H1 (cell line): Measurements from ENCODE around the gene FAT1. TPM values are rescaled to one million over a fixed set of nuclear protein-coding genes. Genes with fewer than 3 reads are reported as not detected.

ENCODE experiments used
- CTCF ChIA-PET: fragments of 300-600 bp; sonication (Branson Sonifier 250); formaldehyde crosslinking; loops from one replicate; lab custom pipeline; 2021; ENCODE audit not compliant: partially characterized antibody; lab: Charles Lee
- POLR2A ChIA-PET: fragments of 300-600 bp; sonication (Branson Sonifier 250); formaldehyde crosslinking; loops from one replicate; lab custom pipeline; 2021; ENCODE audit warnings: inconsistent platforms; ENCODE audit not compliant: partially characterized antibody; lab: Charles Lee
- DNase-seq, 2 experiments: peaks; one replicate each; pipeline versions ENCODE4 v3.0.0 to v3.0.0-alpha.2; 2010 to 2022; ENCODE audit warnings: low spot score in 2 of 2, low read depth in 1 of 2, mixed read lengths in 1 of 2
- FAIRE-seq: peaks from 2 replicates; lab custom pipeline; 2011; peaks lifted over from hg19 to GRCh38; lab: Jason Lieb, UNC
- H2AFZ ChIP-seq: 2 replicates; pipeline ENCODE4 v1.8.1; 2012; ENCODE audit warnings: low read length, inconsistent platforms
- H2AK5ac ChIP-seq: 2 replicates; pipeline ENCODE4 v1.6.1; 2013; ENCODE audit warnings: low read depth, low read length
- H2BK120ac ChIP-seq: replicated peaks from 2 replicates; pipeline ENCODE3; 2013; ENCODE audit warnings: low read depth, low read length, inconsistent platforms
- H2BK12ac ChIP-seq: 2 replicates; pipeline ENCODE4 v1.6.1; 2013; ENCODE audit warnings: low read depth, low read length
- H2BK15ac ChIP-seq: 2 replicates; pipeline ENCODE4 v1.6.1; 2013; ENCODE audit warnings: low read length
- H2BK20ac ChIP-seq: 2 replicates; pipeline ENCODE4 v1.6.1; 2013; ENCODE audit warnings: low read length
- H2BK5ac ChIP-seq: 2 replicates; pipeline ENCODE4 v1.6.1; 2013; ENCODE audit warnings: low read depth, low read length
- H3K14ac ChIP-seq: 2 replicates; pipeline ENCODE4 v1.6.1; 2013; ENCODE audit warnings: inconsistent platforms; ENCODE audit not compliant: insufficient read length
- H3K18ac ChIP-seq: 2 replicates; pipeline ENCODE4 v1.6.1; 2013; ENCODE audit warnings: low read length; ENCODE audit errors: extremely low read depth
- H3K23ac ChIP-seq: 2 replicates; pipeline ENCODE4 v1.6.1; 2013; ENCODE audit warnings: inconsistent platforms; ENCODE audit not compliant: insufficient read length
- H3K23me2 ChIP-seq: 2 replicates; pipeline ENCODE4 v1.6.1; 2013; ENCODE audit warnings: low read depth, low read length
- H3K27ac ChIP-seq: 2 replicates; pipeline ENCODE4 v1.6.1; 2011; ENCODE audit warnings: low read depth, low read length, inconsistent platforms
- H3K27me3 ChIP-seq, 4 experiments: replicated peaks in 1 of 4; 1 replicate in 1 of 4; 2 replicates in 3 of 4; pipeline versions ENCODE4 v1.6.1 to v1.8.1; 2011 to 2013; ENCODE audit warnings: low read length in 3 of 4, mild to moderate bottlenecking in 3 of 4, inconsistent platforms in 2 of 4, mixed read lengths in 2 of 4, moderate library complexity in 1 of 4; ENCODE audit not compliant: control insufficient read depth in 3 of 4, insufficient read depth in 3 of 4; ENCODE audit errors: extremely low read depth in 1 of 4
- H3K36me3 ChIP-seq, 4 experiments: 2 replicates each; pipeline versions ENCODE4 v1.6.1 to v1.8.1; 2011 to 2013; ENCODE audit warnings: mild to moderate bottlenecking in 4 of 4, low read length in 3 of 4, moderate library complexity in 2 of 4, control low read depth in 1 of 4, inconsistent platforms in 1 of 4; ENCODE audit not compliant: insufficient read depth in 4 of 4, control insufficient read depth in 2 of 4
- H3K4ac ChIP-seq: replicated peaks from 2 replicates; pipeline ENCODE3; 2013; ENCODE audit warnings: low read length, low read depth, mixed read lengths, inconsistent platforms; ENCODE audit not compliant: insufficient read length
- H3K4me1 ChIP-seq, 4 experiments: replicated peaks in 1 of 4; 1 replicate in 1 of 4; 2 replicates in 3 of 4; pipeline versions ENCODE4 v1.6.1 to v1.8.1; 2011 to 2013; ENCODE audit warnings: low read length in 3 of 4, inconsistent platforms in 2 of 4, mixed read lengths in 1 of 4; ENCODE audit not compliant: insufficient read depth in 4 of 4, control insufficient read depth in 3 of 4
- H3K4me2 ChIP-seq, 2 experiments: 2 replicates each; pipeline versions ENCODE4 v1.6.1 to v1.8.1; 2011 to 2013; ENCODE audit warnings: low read depth in 2 of 2, low read length in 2 of 2, control low read depth in 1 of 2, inconsistent platforms in 1 of 2, mild to moderate bottlenecking in 1 of 2; ENCODE audit not compliant: insufficient read depth in 1 of 2
- H3K4me3 ChIP-seq, 4 experiments: fragments of 200-600, 300-600 bp in 1 of 4; sonication (generic), shearing (Covaris generic), sonication (Bioruptor Twin) in 1 of 4; 2 replicates each; pipeline versions ENCODE4 v1.5.1 to v1.8.1; 2011 to 2016; ENCODE audit warnings: low read length in 4 of 4, low read depth in 3 of 4, control low read depth in 2 of 4, inconsistent platforms in 2 of 4, mild to moderate bottlenecking in 2 of 4, mixed read lengths in 1 of 4, moderate library complexity in 1 of 4; ENCODE audit not compliant: insufficient read depth in 2 of 4; ENCODE audit errors: extremely low read depth in 1 of 4
- H3K56ac ChIP-seq: replicated peaks from 2 replicates; pipeline ENCODE3; 2013; ENCODE audit warnings: low read depth, mild to moderate bottlenecking, mixed read lengths, low read length, inconsistent platforms; ENCODE audit not compliant: insufficient read length
- H3K79me1 ChIP-seq: 2 replicates; pipeline ENCODE4 v1.6.1; 2013; ENCODE audit warnings: low read depth, low read length, control low read depth
- H3K79me2 ChIP-seq, 2 experiments: 2 replicates each; pipeline versions ENCODE4 v1.6.1 to v1.8.1; 2012 to 2013; ENCODE audit warnings: low read length in 2 of 2, mild to moderate bottlenecking in 2 of 2, inconsistent platforms in 1 of 2; ENCODE audit not compliant: insufficient read depth in 2 of 2, control insufficient read depth in 1 of 2
- H3K9ac ChIP-seq, 4 experiments: replicated peaks in 1 of 4; 1 replicate in 1 of 4; 2 replicates in 3 of 4; pipeline versions ENCODE4 v1.6.1 to v1.8.1; 2011 to 2013; ENCODE audit warnings: low read depth in 3 of 4, low read length in 3 of 4, control low read depth in 2 of 4, mild to moderate bottlenecking in 2 of 4, moderate library complexity in 2 of 4, inconsistent platforms in 1 of 4; ENCODE audit errors: extremely low read depth in 1 of 4
- H3K9me3 ChIP-seq, 2 experiments: 2 replicates each; pipeline versions ENCODE4 v1.6.1 to v1.8.1; 2012 to 2013; ENCODE audit warnings: mild to moderate bottlenecking in 2 of 2, moderate library complexity in 2 of 2, control low read depth in 1 of 2, inconsistent platforms in 1 of 2, low read depth in 1 of 2, low read length in 1 of 2, mixed read lengths in 1 of 2; ENCODE audit not compliant: insufficient read depth in 2 of 2
- H4K20me1 ChIP-seq, 2 experiments: replicated peaks in 1 of 2; 2 replicates each; pipeline versions ENCODE3 to v1.8.1; 2011 to 2013; ENCODE audit warnings: inconsistent platforms in 2 of 2, low read length in 2 of 2, mild to moderate bottlenecking in 1 of 2; ENCODE audit not compliant: insufficient read depth in 2 of 2, control insufficient read depth in 1 of 2
- H4K5ac ChIP-seq: 2 replicates; pipeline ENCODE4 v1.6.1; 2013; ENCODE audit warnings: low read length, low read depth, mixed read lengths, inconsistent platforms; ENCODE audit not compliant: insufficient read length
- H4K8ac ChIP-seq: 2 replicates; pipeline ENCODE4 v1.8.0; 2013; ENCODE audit warnings: mild to moderate bottlenecking, moderate library complexity, low read length, inconsistent platforms; ENCODE audit not compliant: insufficient read depth; ENCODE audit errors: extremely low read depth
- H4K91ac ChIP-seq: replicated peaks from 2 replicates; pipeline ENCODE3; 2013; ENCODE audit warnings: low read length, mixed read lengths, inconsistent platforms; ENCODE audit not compliant: insufficient read length
- EGR1 ChIP-seq: IDR thresholded peaks from 2 replicates; pipeline ENCODE4 v1.6.1; 2011; ENCODE audit warnings: low read depth, low read length, borderline replicate concordance
- PHF8 ChIP-seq: fragments of 200-600 bp; sonication (generic); conservative IDR thresholded peaks from 2 replicates; pipeline ENCODE4 v1.7.1; 2012; ENCODE audit warnings: low read depth, mild to moderate bottlenecking, inconsistent platforms, low read length, moderate library complexity
- SIRT6 ChIP-seq: IDR thresholded peaks from one replicate; pipeline ENCODE4 v1.7.1; 2012; ENCODE audit warnings: low read length, inconsistent platforms
- whole genome bisulfite sequencing, 2 experiments: shearing (Covaris generic) in 1 of 2; methylation state at CpG; one replicate each; pipeline versions ENCODE4 v1.1.6 to v1.1.7; 2013 to 2015; ENCODE audit warnings: low lambda C conversion rate in 2 of 2, mixed read lengths in 2 of 2, inconsistent platforms in 1 of 2, low coverage in 1 of 2, missing lambda C conversion rate in 1 of 2; ENCODE audit not compliant: insufficient replicate concordance in 2 of 2, insufficient coverage in 1 of 2, insufficient read length in 1 of 2; ENCODE audit errors: extremely low coverage in 1 of 2, missing lambda C conversion rate in 1 of 2; 5-methylcytosine and 5-hydroxymethylcytosine counted together
- polyA plus RNA-seq, 7 experiments: library from polyadenylated mRNA; depleted of rRNA in 3 of 7; stranded (reverse) in 5 of 7; unstranded in 2 of 7; fragments of >200 nt in 5 of 7; fragments of 200-250 nt in 2 of 7; gene quantifications; 1 replicate in 5 of 7; 2 replicates in 1 of 7; 4 replicates in 1 of 7; pipeline versions ENCODE4 v1.2.1 to v1.2.3, GENCODE V29; 2011 to 2013; ENCODE audit warnings: missing spikeins in 2 of 7, mixed read lengths in 2 of 7
- total RNA-seq: library from RNA; stranded (reverse); fragmentation: NEBNext Ultra II Directional; extraction: Animal tissue kit (Norgen Biotek cat#: 25700); gene quantifications from 2 replicates; pipeline ENCODE4 v1.2.1, GENCODE V29; 2021

Gene FAT1
- total and polyA plus RNA-seq, 2 of the 8 experiments (the other 6 are each of a cell fraction or from before 2014, with no cell fraction given): 94.4 to 137 TPM

DNA sequence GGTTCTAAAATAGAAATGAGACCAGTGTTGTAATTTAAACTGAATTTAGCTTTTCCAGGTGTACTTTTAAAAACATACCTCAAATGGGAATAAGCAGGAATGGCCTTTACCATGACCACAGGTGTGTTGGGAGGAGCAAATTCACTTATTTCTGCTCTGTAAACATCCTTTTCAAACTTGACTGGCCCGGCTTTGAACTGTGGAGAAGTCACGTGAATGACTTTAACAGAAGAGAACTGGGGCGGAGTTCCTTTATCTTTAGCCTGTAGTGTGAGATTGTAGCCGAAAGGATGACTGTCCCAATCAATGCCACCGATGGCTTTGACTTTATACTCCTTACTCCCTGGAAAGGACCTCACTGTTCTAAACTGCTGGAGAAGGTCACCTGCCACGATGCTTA, 15.1 kb downstream of the FAT1 start:
- Histone ChIP-seq H3K23ac (no peak overlapping the region), H3K4ac (no peak overlapping the region), H2BK15ac (no peak overlapping the region), H3K14ac (no peak overlapping the region), H3K27me3 (no peaks in the 10 kb centered on the region), H3K9me3 (no peaks in the 10 kb centered on the region), H2BK5ac (no peak overlapping the region), H3K4me3 (no peak overlapping the region), H2AK5ac (no peak overlapping the region), H3K23me2 (no peaks in the 10 kb centered on the region), H4K91ac (no peak overlapping the region), H3K27ac (no peak overlapping the region), H4K20me1 (peaks cover 14 to 49% of the 10 kb centered on the region in 2 experiments), H2BK20ac (no peak overlapping the region), H3K79me2 (peaks cover 29 to 99% of the 10 kb centered on the region in 2 experiments), H4K5ac (no peak overlapping the region), H3K79me1 (peaks cover 16% of the 10 kb centered on the region), H2BK12ac (no peak overlapping the region), H4K8ac (no peak overlapping the region), H3K56ac (no peak overlapping the region), H2BK120ac (no peak overlapping the region), H3K4me2 (no peak overlapping the region), H3K18ac (no peak overlapping the region), H3K36me3 (peaks cover 28 to 59% (median 41%) of the 10 kb centered on the region in 4 experiments), H3K9ac (no peak overlapping the region; a peak in 1 of 7 replicates), H3K4me1 (peaks cover 0 to 11% (median 4%) of the 10 kb centered on the region in 4 experiments; a peak in 4 of 7 replicates), H2AFZ (no peak overlapping the region)
- DNase-seq (no peak), FAIRE-seq (no peak)
- 99% methylated on average over 6 of the region's 6 CpGs; no CpG with 5 or more reads in 1 of the 2 experiments for WGBS, 2 experiments
- ChIA-PET CTCF (interaction anchor here (1.8 kb wide), 1 partner anchor 12 kb away, joined by 5 read pairs; no protein-coding TSS in a partner anchor), POLR2A (no interaction called here)
- TF ChIP-seq EGR1: no peak
- no peak for TF ChIP-seq PHF8
- no peak for TF ChIP-seq SIRT6
